PFSK-1 (cell line): ENCODE results near the gene THOP1.

Experiments used
- FOXP2 ChIP-seq: optimal IDR thresholded peaks from 2 replicates; pipeline ENCODE3; 2011; ENCODE audit warnings: borderline replicate concordance, control low read depth, inconsistent platforms; ENCODE audit not compliant: insufficient read depth; ENCODE audit errors: extremely low read length, extremely low read depth
- POLR2AphosphoS5 ChIP-seq: IDR thresholded peaks from 2 replicates; pipeline ENCODE4 v1.6.1; 2012; ENCODE audit warnings: low read depth, mild to moderate bottlenecking, control low read depth, low read length, moderate library complexity
- SIN3A ChIP-seq: IDR thresholded peaks from 2 replicates; pipeline ENCODE4 v1.6.1; 2012; ENCODE audit warnings: mild to moderate bottlenecking, low read length, moderate library complexity, borderline replicate concordance; ENCODE audit not compliant: insufficient read depth
- TAF1 ChIP-seq: IDR thresholded peaks from 2 replicates; pipeline ENCODE4 v1.6.1; 2012; ENCODE audit warnings: low read length, control low read depth, borderline replicate concordance; ENCODE audit not compliant: insufficient read depth
- TF ChIP-seq, protein P1 (sequence below), 2 experiments: IDR thresholded peaks; 2 replicates each; pipeline versions ENCODE4 v1.6.1 to v1.8.0; 2011 to 2012; ENCODE audit warnings: low read depth in 2 of 2, low read length in 2 of 2, control low read depth in 1 of 2, inconsistent platforms in 1 of 2, mild to moderate bottlenecking in 1 of 2, moderate library complexity in 1 of 2; ENCODE audit not compliant: insufficient read depth in 1 of 2

Gene THOP1

DNA sequence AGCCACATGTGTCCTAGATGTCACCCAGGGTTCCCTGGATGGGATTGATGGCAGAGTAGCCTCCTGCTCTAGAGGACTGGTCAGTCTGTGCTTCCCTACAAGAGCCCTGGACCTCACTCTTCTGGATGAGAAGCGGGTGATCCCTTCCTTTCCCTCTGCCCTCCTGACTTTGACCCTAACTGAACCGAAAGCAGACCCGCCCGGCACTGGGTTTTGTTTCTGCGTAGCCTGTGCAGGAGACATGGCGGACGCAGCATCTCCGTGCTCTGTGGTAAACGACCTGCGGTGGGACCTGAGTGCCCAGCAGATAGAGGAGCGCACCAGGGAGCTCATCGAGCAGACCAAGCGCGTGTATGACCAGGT is 4.9 kb downstream of the THOP1 start:
- no peak for TF ChIP-seq FOXP2
- no peak for TF ChIP-seq SIN3A
- TF ChIP-seq TAF1 = no peak
- no peak for TF ChIP-seq POLR2AphosphoS5
- TF ChIP-seq, protein P1, sequence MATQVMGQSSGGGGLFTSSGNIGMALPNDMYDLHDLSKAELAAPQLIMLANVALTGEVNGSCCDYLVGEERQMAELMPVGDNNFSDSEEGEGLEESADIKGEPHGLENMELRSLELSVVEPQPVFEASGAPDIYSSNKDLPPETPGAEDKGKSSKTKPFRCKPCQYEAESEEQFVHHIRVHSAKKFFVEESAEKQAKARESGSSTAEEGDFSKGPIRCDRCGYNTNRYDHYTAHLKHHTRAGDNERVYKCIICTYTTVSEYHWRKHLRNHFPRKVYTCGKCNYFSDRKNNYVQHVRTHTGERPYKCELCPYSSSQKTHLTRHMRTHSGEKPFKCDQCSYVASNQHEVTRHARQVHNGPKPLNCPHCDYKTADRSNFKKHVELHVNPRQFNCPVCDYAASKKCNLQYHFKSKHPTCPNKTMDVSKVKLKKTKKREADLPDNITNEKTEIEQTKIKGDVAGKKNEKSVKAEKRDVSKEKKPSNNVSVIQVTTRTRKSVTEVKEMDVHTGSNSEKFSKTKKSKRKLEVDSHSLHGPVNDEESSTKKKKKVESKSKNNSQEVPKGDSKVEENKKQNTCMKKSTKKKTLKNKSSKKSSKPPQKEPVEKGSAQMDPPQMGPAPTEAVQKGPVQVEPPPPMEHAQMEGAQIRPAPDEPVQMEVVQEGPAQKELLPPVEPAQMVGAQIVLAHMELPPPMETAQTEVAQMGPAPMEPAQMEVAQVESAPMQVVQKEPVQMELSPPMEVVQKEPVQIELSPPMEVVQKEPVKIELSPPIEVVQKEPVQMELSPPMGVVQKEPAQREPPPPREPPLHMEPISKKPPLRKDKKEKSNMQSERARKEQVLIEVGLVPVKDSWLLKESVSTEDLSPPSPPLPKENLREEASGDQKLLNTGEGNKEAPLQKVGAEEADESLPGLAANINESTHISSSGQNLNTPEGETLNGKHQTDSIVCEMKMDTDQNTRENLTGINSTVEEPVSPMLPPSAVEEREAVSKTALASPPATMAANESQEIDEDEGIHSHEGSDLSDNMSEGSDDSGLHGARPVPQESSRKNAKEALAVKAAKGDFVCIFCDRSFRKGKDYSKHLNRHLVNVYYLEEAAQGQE (IDR thresholded peaks at IDR 0.05; ENCODE audit: insufficient read depth in 1 of 2, low read depth in 2 of 2, low read length in 2 of 2) = no peak

DNA sequence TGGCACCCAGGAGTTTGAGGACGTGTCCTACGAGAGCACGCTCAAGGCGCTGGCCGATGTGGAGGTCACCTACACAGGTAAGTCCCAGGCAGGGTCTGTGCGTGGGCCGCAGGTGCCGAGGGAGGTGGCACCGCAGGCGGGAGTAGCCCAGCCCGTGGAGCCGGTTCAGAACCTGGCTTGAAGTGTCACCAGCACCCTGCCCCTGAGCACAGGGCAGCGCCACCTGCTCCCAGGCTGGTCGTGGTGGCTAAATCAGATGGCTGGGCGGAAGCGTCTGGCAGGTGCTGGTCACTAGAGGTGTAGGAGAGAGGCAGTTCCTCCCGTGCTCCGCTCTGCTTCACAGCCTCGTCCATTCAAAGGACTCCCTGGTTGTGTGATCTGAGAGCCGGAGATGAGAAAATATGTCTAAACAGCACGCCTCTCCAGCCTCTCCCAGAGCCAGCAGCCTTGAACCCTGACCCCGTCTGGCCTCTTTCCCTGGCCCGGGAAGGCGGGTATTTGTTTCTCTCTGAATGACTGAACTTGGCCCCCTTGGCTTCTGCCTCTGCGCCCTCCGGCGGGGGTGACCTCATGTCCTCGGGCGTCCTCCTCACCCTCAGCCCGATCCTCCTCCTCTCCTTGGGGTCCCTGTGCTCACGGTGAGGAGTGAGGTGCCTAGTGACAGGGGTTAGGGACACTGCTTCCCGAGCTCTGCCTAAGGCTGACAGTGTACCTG is 5.4 kb downstream of the THOP1 start:
- TF ChIP-seq FOXP2 (no peak), SIN3A (no peak), TAF1 (no peak), POLR2AphosphoS5 (no peak)
- TF ChIP-seq, protein P1 (IDR thresholded peaks at IDR 0.05; ENCODE audit: insufficient read depth in 1 of 2, low read depth in 2 of 2, low read length in 2 of 2) = no peak

DNA sequence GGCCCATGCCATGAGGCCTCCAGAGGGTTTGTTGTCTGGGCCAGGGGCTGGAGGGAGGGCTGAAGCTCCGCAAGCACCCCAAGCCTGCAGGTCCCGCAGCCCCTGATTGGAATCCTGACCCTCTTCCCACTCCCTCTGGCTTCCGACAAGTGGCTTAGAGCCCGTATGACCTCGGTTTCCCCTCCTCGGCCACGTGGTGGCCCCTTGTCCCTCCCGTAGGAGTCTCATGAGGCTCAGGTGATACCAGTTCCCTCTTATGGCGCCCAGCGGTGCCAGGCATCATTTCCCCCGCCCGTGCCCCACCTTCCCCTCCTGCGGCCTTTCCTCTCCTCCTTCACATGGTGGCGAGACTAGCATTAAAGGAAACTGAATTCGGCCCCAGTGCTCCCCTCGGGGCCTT is 6.1 kb downstream of the THOP1 start:
- TF ChIP-seq FOXP2 (no peak), POLR2AphosphoS5 (no peak), SIN3A (no peak), TAF1 (no peak)
- TF ChIP-seq, protein P1 (IDR thresholded peaks at IDR 0.05; ENCODE audit: insufficient read depth in 1 of 2, low read depth in 2 of 2, low read length in 2 of 2) = no peak

DNA sequence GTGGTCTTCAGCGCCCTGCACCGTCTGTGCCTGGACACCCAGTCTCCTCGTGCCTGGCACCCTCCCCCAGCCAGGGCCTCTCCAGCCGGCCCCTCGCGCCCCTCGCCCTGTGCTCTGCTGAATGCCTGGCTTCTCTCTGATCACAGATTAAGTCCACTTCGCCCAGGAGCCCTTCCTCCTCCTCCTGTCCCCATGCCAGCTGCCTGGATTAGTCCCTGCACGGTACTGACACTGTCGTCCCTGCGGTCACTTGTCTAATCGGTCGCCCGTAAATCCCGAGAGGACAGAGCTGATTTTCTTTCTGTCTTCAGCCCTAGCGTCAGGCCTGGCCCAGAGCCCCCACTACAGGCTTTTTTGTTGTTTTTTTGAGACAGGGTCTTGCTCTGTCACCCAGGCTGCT is 6.6 kb downstream of the THOP1 start:
- TF ChIP-seq, protein P1 (IDR thresholded peaks at IDR 0.05; ENCODE audit: insufficient read depth in 1 of 2, low read depth in 2 of 2, low read length in 2 of 2) = no peak
- no peak for TF ChIP-seq SIN3A
- no peak for TF ChIP-seq FOXP2
- TF ChIP-seq TAF1 = no peak
- no peak for TF ChIP-seq POLR2AphosphoS5

DNA sequence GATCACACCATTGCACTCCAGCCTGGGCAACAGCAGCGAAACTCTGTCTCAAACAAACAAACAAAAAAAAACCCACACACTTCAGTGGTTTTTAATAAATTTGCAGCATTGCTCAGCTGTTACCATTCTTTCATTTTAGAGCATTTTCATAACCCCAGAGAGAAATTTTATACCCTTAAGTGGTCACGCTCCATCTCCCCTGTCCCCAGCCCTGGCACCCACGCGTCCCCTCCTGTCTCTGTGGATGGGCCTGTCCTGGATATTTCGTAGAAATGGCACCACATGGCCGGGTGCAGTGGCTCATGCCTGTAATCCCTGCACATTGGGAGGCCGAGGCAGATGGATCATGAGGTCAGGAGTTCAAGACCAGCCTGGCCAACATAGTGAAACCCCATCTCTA is 7.8 kb downstream of the THOP1 start:
- TF ChIP-seq, protein P1 (IDR thresholded peaks at IDR 0.05; ENCODE audit: insufficient read depth in 1 of 2, low read depth in 2 of 2, low read length in 2 of 2) = no peak
- TF ChIP-seq SIN3A (no peak), FOXP2 (no peak)
